GM19035 (cell line): ENCODE results near the gene PTOV1.

Source experiments
- ATAC-seq: cut with Tn5 transposase; IDR thresholded peaks from one replicate; pipeline ENCODE4 v1.9.1; 2021; ENCODE audit not compliant: unreplicated experiment

Gene PTOV1

DNA sequence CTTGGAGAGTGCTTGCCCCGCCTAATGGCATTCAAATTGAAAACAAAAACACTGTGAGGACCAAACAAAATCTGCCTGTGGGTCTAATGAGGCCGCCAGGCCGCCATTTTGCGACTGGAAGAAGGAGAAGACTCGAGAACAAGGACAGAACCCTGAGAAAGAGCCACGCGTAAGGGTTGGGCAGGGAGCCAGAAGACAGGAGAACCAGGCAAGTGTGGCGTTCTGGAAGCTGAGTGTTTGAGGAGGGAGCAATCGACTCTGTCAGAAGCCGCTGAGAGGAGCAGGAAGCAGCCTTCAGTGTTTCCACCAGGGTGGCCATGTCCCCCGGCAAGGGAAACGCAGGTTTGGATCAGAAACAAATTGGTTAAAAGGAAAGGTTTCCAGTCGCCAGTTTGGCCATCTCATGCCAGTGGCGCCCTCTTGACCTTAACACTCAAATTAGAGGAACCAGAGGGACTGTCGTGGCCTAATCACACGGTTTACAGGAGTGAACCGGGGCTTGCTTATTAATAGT, 10.2 kb upstream of the PTOV1 start:
- no peak for ATAC-seq

DNA sequence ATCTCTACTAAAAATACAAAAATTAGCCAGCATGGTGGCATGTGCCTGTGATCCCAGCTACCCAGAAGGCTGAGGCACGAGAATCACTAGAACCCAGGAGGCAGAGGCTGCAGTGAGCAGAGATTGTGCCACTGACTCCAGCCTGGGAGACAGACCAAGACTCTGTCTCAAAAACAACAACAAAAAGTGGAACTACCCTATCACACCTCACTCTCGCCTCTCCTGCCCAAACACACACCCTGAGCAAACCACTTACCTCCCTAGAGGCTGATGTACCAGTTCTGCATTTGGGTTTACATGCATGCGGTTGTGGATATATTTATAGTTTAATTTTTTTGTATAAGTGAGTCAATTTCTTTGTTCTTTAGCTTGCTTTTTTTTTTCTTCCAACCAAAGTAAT, 7.7 kb upstream of the PTOV1 start:
- no peak for ATAC-seq

DNA sequence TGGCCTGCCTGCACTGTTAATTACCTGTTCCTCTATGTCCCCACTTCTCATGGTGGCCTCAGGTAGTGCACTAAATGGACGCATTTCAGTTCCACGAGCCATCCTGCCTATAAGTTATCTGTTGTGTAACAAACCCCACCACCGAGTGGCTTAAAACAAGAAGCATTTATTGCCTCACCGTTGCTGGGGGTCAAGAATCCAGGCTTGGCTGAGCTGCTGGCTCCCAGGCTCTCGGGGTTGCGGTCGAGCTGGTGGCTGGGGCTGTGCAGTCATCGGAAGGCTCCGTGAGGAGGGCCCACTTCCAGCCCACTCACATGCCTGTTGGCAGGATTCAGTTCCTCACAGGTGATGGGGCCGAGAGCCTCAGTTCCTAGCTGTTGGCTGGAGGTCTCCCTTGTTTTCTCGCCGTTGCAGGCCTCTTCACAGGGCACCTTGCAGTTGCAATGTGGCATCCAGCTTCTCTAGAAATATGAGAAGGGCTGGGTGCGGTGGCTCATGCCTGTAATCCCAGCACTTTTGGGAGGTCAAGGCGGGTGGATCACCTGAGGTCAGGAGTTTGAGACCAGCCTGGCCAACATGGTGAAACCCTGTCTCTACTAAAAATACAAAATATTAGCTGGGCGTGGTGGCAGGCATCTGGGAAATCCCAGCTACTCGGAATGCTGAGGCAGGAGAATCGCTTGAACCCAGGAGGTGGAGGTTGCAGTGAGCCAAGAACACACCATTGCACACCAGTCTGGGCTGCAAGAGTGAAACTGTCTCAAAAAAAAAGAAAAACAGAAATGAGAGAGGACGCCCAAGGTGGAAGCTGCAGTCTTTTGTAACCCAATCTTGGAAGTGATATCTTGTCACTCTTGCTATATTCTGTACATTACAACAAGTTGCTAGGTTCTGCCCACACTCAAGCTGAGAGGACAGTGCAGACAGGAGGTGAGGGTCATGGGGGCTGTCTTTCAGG, 6.5 kb upstream of the PTOV1 start:
- ATAC-seq: no peak

DNA sequence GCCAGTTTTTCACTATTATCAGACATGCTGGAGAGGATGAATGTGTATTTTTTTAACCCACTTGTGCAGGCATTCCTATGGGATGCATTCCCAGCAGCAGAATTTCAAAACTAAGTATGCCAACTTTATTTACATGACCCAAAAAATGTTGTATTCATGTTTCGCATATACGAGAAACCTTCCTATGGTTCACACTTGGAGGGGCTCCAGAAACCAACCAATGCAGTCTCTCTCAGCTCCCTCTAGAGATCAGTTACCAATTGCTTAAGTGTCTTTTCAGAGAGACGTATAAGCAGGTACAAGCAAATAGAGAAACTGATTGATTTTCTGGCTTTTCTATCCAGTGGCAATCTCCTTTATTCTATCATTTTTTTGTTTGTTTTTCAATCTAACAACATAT, 5.5 kb upstream of the PTOV1 start:
- ATAC-seq: no peak

DNA sequence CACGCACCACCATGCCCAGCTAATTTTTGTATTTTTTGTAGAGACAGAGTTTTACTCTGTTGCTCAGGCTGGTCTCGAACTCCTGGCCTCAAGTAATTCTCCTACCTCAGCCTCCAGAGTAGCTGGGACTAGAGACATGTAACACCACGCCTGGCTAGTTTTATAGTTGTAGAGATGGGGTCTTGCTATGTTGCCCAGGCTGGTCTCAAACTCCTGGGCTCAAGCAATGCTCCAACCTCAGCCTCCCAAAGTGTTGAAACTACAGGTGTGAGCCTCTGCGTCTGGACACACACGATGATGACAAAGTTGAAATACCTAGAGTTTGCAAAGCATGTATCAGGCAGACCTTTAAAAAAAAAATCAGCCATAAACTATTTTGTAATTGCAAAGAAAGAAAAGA, 4.6 kb upstream of the PTOV1 start:
- ATAC-seq: no peak

DNA sequence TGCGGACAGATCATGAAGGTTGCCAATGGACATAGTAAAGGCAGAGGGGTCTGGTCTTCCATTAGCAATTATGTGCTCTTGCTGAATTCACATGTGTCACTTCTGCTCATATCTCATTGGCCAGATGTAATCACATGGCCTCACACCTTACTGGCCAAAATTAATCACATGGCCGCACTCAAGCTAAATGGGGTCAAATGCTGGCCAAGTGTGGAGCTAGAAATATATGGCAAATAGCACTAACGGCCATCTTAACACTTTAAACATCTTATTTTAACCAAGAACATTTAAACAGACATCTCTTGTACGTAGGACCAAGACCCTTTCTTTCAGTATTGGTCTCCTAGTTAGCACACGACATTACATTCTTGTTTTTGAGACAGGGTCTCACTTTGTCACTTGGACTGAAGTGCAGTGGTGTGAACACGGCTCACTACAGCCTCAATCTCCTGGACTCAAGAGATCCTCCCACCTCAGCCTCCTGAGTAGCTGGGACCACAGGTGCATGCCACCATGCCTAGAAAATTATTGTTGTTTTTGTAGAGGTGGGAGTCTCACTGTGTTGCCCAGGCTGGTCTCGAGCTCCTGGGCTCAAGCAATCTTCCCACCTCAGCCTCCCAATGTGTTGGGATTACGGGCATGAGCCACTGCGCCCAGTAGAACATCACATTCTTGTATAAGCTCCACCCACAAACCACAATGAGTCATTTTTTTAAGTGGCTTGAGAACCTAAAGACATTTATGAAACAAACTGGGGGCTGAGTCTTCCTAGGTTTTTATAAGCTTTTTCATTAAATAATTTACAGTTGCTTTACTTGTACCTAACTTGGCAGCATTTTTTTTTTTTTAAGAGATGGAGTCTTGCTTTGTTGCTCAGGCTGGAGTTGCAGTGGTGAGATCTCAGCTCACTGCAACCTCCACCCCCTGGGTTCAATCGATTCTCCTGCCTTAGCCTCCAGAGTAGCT, 2.9 kb upstream of the PTOV1 start:
- ATAC-seq: no peak

DNA sequence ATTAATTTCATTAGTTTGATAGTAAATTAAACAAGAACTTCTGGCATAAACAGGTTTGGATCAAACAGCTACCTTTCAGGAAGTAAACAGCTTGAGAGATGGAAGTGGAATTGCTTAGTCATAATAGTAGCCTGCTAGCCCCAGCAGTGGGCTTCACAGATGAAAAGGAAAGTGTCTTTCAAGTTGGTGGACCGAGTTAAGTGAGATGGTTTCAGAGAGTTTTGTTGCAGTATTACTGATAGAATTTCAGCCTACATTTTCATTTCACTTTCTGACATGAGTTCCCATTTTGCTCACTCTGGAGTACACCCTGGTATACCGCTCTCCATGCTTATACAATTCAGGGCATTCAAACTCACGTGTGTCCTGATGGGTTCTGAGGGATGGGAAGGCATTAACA, 2.0 kb upstream of the PTOV1 start:
- ATAC-seq: no peak

DNA sequence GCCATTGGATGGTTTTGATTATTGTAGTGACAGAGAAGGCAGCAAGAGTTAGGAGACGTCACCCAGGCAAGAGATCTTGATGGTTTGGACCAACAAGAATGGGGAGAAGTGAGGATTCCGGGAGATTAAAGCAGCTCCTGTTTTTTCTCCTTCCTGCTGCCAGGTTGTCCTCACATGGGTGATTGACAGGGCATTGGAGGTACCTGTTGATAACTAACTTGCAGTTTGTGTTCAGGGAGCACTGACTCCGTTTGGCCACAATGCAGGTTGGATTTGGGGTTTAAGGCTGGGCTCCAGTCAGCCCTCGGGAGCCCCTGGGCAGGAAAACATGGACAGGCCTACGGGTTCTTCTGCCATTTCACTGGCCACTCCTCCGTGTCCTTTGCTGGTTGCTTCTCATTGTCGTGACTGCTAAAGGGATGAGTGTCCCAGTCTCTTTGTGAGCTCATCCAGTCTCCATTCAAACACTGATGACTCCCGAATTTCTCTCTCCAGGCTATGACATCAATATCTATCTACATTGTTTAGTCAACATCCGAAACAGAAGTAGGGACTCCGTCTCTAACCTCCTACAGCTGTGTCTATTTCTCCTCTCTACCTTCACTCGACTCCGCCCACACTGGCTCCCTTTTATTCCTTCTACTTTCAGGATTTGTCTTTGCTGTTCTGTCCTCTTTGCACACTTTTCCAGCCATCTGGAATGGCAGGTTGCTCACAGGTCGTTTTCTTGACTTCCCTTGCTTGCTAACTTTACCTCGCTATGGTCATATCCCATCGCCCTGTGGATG, 1.3 kb upstream of the PTOV1 start:
- ATAC-seq: no peak

DNA sequence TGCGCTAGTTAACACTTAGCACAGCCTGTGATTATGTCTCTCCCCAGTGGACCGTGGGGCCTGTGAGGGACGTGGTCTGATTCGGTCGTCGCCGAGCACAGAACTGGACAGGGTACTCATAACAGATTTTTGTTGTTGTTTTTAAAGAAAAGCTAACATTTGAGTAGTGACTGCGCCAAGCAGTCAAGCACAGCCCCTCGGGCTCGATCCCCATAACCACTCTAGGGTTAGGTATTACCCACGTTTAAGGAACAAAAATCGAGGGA, 805 bp upstream of the PTOV1 start:
- ATAC-seq: no peak

DNA sequence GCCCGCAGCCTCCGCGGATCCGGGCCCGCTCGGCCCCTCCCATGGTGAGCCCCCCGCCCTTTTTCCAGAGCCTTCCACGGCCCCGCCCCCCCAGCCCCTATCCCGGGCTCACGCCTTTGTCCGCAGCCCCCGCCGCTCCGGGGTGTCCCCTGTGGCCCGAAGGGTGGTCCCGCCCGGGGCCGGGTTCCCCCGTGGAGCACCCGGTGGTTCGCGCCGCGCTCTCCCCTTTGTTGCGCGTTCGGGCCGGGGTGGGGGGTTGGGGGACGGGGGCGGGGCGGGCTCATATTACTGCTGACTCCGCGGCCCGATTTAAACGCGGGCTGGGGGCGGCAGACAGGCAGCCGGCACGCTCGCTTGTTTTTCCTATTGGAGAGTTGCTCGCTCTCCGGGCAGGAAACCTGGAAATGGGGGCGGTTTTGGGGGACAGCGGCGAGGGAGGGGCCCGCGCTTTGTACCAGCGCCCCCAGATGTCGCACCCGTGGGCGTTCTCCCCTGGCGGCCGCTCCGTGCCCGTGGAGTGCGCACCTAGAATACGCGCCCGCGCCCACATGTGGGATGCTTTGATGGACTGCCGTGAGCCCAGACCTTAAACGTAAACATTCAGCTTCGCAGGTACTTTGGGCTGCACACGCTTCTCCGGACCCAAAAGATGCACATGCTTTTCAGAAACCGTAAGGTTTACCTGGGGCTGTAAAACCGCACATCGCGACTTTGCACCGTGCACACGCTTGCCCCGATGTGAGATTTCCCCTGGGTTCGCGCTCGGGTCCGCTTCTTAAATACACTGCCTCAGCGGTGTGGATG, 699 bp downstream of the PTOV1 start:
- ATAC-seq: no peak

DNA sequence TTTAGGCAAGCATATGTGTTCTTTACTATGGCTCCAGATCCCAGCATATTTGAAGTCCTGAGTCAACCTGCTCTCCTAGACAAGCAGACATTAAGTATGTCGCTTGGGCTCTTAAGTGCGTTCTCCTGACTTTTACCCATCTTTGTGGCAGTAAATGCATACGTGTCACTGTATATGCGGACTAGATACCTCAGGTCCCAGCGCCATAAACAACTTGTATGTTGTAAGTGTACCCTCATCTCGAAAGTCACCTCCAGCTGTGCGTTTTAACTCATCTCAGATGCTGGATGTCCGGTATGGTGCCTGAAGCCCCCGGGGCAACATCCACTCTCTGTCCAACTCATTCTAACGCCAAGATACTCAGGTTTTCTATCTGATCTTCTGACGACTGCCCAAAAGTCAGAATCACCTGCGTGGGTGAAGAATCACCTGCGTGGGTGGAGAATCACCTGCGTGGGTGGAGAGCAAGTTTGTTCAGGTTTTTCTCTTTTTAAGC, 1.7 kb downstream of the PTOV1 start:
- no peak for ATAC-seq

DNA sequence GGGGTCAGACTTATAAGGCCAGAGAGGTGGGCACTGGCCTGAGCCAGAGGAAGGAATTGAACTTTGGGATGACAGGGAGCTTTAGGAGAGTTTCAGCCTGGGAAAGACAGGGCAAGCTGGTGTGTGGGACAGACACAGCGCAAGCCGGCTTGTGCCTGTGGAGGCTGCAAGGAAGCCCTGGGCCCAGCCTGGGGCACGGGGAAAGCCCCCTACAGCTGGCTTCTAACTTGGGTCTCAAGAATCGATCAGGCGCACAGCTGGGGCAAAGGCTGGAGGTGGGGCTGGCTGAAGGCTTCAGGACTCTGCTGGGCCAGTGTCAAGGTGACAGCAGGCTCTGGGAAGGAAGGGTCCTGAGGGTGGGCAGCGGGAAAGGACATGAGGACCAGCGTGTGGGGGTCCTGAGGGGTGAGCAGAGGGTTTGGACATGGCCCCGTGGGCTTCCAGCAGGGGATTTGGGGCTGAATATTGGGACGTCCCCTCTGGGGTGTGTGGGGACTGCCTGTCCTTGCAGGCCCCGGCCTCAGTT, 3.0 kb downstream of the PTOV1 start:
- no peak for ATAC-seq

DNA sequence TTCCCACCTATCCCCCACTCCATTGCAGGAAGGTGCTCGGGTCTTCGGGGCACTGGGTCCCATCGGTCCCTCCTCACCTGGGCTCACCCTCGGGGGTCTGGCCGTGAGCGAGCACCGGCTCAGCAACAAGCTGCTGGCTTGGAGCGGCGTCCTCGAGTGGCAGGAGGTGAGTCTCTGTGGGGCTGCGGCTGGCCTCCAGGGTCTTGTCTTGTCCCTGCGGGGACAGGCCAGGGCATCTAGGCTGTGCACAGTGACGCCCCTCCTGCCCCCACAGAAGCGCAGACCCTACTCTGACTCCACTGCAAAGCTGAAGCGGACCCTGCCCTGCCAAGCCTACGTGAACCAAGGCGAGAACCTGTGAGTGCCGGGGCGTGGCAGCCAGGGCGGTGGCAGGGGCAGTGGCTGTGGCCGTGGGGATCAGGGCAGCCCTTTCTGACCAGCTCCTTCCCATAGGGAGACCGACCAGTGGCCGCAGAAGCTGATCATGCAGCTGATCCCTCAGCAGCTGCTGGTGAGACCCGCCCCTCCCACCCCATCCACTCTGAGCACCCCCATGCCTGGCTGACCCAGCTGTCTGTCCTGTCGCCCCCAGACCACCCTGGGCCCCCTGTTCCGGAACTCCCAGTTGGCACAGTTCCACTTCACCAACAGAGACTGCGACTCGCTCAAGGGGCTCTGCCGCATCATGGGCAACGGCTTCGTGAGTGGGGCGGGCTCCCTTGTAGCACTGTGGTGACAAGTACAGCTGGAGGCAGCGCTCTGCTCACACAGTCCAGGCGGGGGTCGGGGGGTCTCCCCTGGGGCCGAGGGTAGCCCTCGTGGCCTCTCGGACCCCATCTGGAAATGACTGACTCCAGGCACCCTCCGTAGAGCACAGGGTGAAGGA, 3.7 kb downstream of the PTOV1 start:
- no peak for ATAC-seq

DNA sequence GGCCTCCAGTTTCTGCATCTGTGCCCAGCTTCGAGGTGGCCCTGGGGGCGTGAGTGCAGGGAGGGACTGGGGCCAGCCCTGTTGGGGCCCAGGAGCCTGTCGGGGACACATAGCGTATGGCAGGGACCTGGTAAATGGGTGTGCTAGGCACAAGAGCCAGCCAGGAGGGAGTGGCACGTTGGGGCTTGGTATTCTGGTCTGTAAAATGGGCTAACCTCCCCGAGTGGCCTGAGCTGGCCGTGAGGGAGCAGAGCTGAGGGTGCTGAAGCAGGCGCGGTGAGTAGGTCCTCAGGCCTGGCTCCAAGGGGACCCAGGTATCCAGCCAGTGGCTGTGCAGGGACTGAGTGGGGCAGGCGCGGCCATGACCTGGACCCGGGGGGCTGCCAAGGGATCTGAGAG, 4.3 kb downstream of the PTOV1 start:
- no peak for ATAC-seq

DNA sequence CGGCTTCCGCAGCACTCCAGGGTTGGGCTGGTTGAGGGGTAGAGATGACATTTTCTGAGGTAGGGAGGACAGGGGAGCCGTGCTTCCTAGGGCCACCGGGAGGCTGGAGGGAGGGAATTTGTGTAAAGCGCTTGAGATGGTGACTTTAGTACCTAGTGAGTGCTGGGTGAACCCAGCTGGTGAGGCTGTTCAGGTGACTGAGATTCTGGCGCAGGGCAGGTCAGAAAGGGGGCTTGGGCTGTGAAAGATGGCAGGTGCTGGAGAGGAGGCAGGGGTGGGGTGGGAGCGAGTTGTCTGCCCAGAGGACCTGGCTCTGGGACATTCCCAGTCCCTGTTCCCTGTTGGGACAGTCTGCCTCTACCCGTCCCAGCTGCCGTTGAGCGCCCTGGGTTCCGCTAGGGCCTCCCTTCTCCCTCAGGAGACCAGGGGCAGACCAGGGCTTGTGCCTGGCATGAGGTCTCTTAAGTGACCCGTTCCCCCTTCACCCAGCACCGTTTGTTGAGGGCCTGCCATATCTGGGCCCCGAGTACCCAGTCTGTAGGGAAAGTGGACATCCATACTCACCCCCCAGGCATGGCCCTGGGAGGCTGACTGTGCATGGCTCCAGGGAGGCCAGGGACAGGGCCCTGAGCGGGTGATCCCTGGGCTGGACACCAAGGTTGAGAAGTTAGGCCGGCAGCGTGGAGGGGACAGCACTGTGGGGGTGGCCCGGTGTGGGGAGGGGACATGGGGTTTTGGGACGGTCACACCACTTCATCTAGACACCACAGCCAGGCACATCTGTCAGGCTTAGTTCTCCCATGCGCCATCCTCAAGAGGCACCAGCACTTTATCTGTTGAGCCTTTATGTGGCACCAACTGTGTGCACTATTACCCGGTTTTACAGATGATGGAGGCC, 5.0 kb downstream of the PTOV1 start:
- no peak for ATAC-seq

DNA sequence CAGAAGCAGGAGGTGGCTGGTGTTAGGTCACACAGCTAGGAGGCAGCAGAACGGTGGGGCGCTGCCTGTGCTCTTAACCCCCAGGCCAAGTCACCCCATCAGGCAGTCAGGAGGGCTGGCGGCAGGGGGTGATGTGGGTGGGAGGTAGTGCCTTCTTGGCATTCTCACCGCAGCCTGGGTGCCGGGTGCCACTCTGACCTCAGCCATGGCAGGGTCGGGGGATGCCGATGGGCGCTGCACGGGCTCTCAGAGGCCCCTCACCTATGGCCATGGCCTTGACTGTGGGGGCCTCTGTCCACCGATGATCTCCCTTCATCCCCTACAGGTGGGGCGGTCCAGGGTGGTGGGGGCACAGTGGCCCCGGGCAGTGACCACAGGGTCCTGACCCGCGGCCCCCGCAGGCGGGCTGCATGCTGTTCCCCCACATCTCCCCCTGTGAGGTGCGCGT, 5.6 kb downstream of the PTOV1 start:
- ATAC-seq: no peak

DNA sequence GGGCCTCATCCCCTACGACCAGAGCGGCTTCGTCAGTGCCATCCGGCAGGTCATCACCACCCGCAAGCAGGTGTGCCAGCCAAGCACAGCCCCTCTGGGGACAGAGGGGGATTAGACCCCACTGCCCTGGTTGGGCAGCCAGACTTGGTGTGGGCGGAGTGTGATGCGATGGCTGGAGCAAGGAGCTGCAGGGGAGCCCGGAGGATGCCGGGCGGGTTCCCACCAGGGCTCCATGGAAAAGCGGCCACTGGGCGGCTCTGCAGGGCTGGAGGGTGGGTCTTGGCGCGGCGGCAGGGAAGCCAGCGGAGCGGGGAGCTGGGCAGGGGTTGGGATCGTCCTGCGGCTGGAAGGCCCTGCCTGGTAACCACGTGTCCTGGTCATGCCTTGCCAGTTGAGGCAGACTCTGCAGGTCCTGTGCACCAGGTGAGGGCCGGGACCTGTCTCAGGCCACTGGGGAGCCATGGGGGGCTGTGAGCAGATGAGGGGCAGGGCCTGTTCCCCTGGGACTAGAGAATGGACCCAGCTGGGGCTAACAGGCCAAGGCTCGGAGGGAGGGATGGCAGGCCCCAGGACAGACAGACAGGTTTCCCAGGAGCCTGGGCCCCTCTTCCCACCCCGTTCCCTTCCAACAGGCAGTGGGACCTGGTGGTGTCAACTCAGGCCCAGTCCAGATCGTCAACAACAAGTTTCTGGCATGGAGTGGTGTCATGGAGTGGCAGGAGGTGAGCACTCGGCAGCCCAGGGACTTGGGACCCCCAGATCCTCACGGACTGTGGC, 6.3 kb downstream of the PTOV1 start:
- ATAC-seq: no peak
